ENCODE measurements around the gene EFCAB10.
A peak's percentile ranks its signal among the peaks of the same experiment; 100 is the strongest.
"Not testable (repeated sequence)": the region's sequence is repeated elsewhere in the genome, so short reads cannot be mapped to it uniquely, and the experiment has no call there.

EFCAB10 gene

GRCh38 chr7:105531792-105532671 lies 49.3 kb downstream of the EFCAB10 start, which contains the start of gene RINT1:
RINT1 (plus strand) TSS chr7:105532201; CDS start chr7:105532316, 115 bp downstream.
- peak within 1 kb of the TSS; percentile 76 for H3K4me3 ChIP-seq (ENCODE audit: low read depth, low read length)
- peak; percentile 80 for TF ChIP-seq CTCF (IDR thresholded peaks at IDR 0.05; ENCODE audit: borderline replicate concordance, insufficient read depth, low read depth, low read length)

DNA sequence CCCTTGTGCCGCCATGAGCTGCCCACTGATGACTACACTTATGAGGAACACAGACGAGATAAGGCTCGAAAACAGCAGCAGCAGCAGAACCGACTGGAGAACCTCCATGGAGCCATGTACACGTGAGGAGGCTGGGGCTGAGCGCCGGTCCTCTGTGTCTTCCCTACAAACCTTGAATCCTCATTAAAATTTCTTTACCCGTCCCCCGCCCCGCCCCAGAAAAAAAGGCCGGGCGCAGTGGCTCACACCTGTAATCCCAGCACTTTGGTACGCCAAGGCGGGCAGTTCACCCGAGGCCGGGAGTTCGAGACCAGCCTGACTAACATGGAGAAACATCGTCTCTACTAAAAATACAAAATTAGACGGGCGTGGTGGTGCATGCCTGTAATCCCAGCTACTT lies 50.7 kb downstream of the EFCAB10 start:
- no peak for TF ChIP-seq CTCF (IDR thresholded peaks at IDR 0.05; ENCODE audit: borderline replicate concordance, insufficient read depth, low read depth, low read length)

GRCh38 chr7:105530126-105530525 lies 51.2 kb downstream of the EFCAB10 start:
- H3K4me3 ChIP-seq (ENCODE audit: low read depth, low read length): no peak overlapping the region
- no peak for TF ChIP-seq CTCF (IDR thresholded peaks at IDR 0.05; ENCODE audit: borderline replicate concordance, insufficient read depth, low read depth, low read length)

More for the DNA sequence above, 50.7 kb downstream of the EFCAB10 start:
- no peak overlapping the region for H3K4me3 ChIP-seq (ENCODE audit: low read depth, low read length)

GRCh38 chr7:105527737-105528136 lies 53.6 kb downstream of the EFCAB10 start:
- H3K4me3 ChIP-seq (ENCODE audit: low read depth, low read length): not testable (repeated sequence)

GRCh38 chr7:105524840-105525239 lies 56.5 kb downstream of the EFCAB10 start:
- no peak overlapping the region for H3K4me3 ChIP-seq (ENCODE audit: low read depth, low read length)
- no peak for TF ChIP-seq CTCF (IDR thresholded peaks at IDR 0.05; ENCODE audit: borderline replicate concordance, insufficient read depth, low read depth, low read length)

DNA sequence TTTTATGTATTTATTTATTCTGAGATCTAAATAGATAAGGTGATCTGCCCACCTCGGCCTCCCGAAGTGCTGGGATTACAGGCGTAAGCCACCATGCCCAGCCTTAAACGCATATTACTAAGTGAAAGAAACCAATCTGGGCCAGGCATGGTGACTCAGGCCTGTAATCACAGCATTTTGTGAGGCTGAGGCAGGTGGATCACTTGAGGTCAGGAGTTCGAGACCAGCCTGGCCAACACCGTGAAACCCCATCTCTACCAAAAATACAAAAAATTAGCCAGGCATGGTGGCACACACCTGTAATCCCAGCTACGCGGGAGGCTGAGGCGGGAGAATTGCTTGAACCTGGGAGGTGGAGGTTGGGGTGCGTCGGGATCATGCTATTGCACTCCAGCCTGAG lies 56.9 kb downstream of the EFCAB10 start:
- H3K4me3 ChIP-seq (ENCODE audit: low read depth, low read length): not testable (repeated sequence)

GRCh38 chr7:105521717-105522463 lies 59.4 kb downstream of the EFCAB10 start, which contains the start of gene PUS7:
PUS7 (minus strand) TSS chr7:105522271; CDS start chr7:105508512, 13,759 bp downstream.
- peak within 1 kb of the TSS; percentile 88 for H3K4me3 ChIP-seq (ENCODE audit: low read depth, low read length)
- no peak for TF ChIP-seq CTCF (IDR thresholded peaks at IDR 0.05; ENCODE audit: borderline replicate concordance, insufficient read depth, low read depth, low read length)

All from GM12875 (cell line).